HCT116 (cell line): Measurements from ENCODE around the gene NTRK3.

Experiments used
- EZH2 ChIP-seq: fragments of 200-600 bp; sonication (generic); IDR thresholded peaks from 2 replicates; pipeline ENCODE4 v1.6.1; 2017; ENCODE audit warnings: antibody characterized with exemption, mixed run types
- POLR2A ChIP-seq: IDR thresholded peaks from 2 replicates; pipeline ENCODE4 v1.7.0; 2011; ENCODE audit warnings: borderline replicate concordance; ENCODE audit not compliant: insufficient read depth, insufficient read length; ENCODE audit errors: extremely low read depth
- ZNF274 ChIP-seq: fragments of 200-500 bp; sonication (Bioruptor generic); IDR thresholded peaks from 2 replicates; pipeline ENCODE4 v1.6.1; 2014; ENCODE audit warnings: mild to moderate bottlenecking, low read depth, low read length, inconsistent platforms
- TF ChIP-seq, protein P1 (sequence below), 3 experiments: fragments of 200-600 bp in 1 of 3; sonication (generic) in 1 of 3; IDR thresholded peaks in 2 of 3; conservative IDR thresholded peaks in 1 of 3; 2 replicates each; pipeline ENCODE4 v1.5.1; 2012 to 2017; ENCODE audit warnings: low read depth in 2 of 3, low read length in 2 of 3, antibody characterized with exemption in 1 of 3, borderline replicate concordance in 1 of 3, control low read depth in 1 of 3, mild to moderate bottlenecking in 1 of 3, mixed read lengths in 1 of 3, mixed run types in 1 of 3, moderate library complexity in 1 of 3; ENCODE audit not compliant: insufficient read depth in 1 of 3

- TF ChIP-seq ZNF274 (no peak), POLR2A (no peak), EZH2 (no peak)
- TF ChIP-seq, protein P1, sequence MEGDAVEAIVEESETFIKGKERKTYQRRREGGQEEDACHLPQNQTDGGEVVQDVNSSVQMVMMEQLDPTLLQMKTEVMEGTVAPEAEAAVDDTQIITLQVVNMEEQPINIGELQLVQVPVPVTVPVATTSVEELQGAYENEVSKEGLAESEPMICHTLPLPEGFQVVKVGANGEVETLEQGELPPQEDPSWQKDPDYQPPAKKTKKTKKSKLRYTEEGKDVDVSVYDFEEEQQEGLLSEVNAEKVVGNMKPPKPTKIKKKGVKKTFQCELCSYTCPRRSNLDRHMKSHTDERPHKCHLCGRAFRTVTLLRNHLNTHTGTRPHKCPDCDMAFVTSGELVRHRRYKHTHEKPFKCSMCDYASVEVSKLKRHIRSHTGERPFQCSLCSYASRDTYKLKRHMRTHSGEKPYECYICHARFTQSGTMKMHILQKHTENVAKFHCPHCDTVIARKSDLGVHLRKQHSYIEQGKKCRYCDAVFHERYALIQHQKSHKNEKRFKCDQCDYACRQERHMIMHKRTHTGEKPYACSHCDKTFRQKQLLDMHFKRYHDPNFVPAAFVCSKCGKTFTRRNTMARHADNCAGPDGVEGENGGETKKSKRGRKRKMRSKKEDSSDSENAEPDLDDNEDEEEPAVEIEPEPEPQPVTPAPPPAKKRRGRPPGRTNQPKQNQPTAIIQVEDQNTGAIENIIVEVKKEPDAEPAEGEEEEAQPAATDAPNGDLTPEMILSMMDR (IDR thresholded peaks at IDR 0.05 in 2 of 3, conservative IDR thresholded peaks at IDR 0.05 in 1 of 3; ENCODE audit: borderline replicate concordance in 1 of 3, insufficient read depth in 1 of 3, low read depth in 2 of 3, low read length in 2 of 3) = no peak
Measured at GRCh38 chr15:88121968-88122530, 134.5 kb downstream of the NTRK3 start.
